Mesothelial cell of epicardium (in vitro differentiated cells): ENCODE data around the gene SH3D19. TPM values are rescaled to one million over a fixed set of nuclear protein-coding genes. Genes with fewer than 3 reads are reported as not detected.

Source experiments
- DNase-seq, 2 experiments: peaks; one replicate each; pipeline ENCODE4 v3.0.0; 2021; ENCODE audit warnings: low spot score in 2 of 2; ENCODE audit not compliant: unreplicated experiment in 2 of 2
- H3K27ac Mint-ChIP-seq: 2 replicates; pipeline ENCODE4 v1.8.0; 2021; ENCODE audit warnings: mixed read lengths
- H3K27me3 Mint-ChIP-seq: 2 replicates; pipeline ENCODE4 v1.8.0; 2021; ENCODE audit warnings: low read depth, mixed read lengths
- H3K36me3 Mint-ChIP-seq: 2 replicates; pipeline ENCODE4 v1.8.0; 2021; ENCODE audit warnings: mixed read lengths
- H3K4me1 Mint-ChIP-seq: 2 replicates; pipeline ENCODE4 v1.8.0; 2021; ENCODE audit warnings: mixed read lengths
- H3K4me3 Mint-ChIP-seq: 2 replicates; pipeline ENCODE4 v1.8.0; 2021; ENCODE audit warnings: mild to moderate bottlenecking, moderate library complexity, mixed read lengths
- H3K9me3 Mint-ChIP-seq: 2 replicates; pipeline ENCODE4 v1.8.0; 2021; ENCODE audit warnings: mixed read lengths
- total RNA-seq: library from RNA; stranded (reverse); gene quantifications from 3 replicates; pipeline ENCODE4 v1.2.1, GENCODE V29; 2021
- TF ChIP-seq, protein P1 (sequence below): fragments of 200-600 bp; sonication (generic); IDR thresholded peaks from one replicate; pipeline ENCODE4 v1.5.0; 2021; ENCODE audit warnings: antibody characterized with exemption; ENCODE audit not compliant: unreplicated experiment

Gene SH3D19
- total RNA-seq, 1 donor from 2014 or later: 39.3 TPM

DNA sequence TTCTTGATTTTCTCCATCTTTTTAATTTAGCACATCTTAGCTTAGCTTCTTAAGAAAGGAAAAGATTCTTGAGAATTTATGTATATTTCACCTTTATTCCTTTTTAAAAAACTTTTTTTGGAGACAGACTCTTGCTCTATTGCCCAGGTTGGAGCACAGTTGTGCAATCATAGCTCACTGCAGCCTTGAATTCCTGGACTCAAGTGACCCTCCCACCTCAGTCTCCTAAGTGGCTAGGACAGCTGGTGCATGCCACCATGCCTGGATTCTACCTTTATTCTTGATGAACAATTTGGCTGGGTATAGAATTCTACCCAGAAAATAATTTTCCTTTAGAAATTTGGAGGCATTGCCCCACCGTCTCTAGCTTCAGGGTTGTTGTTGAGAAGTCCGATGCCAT, 19.5 kb upstream of the SH3D19 start:
- H3K9me3 Mint-ChIP-seq: peaks cover 8% of the 10 kb centered on the region
- no peaks in the 10 kb centered on the region for H3K27me3 Mint-ChIP-seq
- H3K36me3 Mint-ChIP-seq: no peaks in the 10 kb centered on the region
- H3K27ac Mint-ChIP-seq: no peak overlapping the region
- peaks cover 2% of the 10 kb centered on the region for H3K4me1 Mint-ChIP-seq
- no peak for DNase-seq
- H3K4me3 Mint-ChIP-seq: no peak overlapping the region
- TF ChIP-seq, protein P1, sequence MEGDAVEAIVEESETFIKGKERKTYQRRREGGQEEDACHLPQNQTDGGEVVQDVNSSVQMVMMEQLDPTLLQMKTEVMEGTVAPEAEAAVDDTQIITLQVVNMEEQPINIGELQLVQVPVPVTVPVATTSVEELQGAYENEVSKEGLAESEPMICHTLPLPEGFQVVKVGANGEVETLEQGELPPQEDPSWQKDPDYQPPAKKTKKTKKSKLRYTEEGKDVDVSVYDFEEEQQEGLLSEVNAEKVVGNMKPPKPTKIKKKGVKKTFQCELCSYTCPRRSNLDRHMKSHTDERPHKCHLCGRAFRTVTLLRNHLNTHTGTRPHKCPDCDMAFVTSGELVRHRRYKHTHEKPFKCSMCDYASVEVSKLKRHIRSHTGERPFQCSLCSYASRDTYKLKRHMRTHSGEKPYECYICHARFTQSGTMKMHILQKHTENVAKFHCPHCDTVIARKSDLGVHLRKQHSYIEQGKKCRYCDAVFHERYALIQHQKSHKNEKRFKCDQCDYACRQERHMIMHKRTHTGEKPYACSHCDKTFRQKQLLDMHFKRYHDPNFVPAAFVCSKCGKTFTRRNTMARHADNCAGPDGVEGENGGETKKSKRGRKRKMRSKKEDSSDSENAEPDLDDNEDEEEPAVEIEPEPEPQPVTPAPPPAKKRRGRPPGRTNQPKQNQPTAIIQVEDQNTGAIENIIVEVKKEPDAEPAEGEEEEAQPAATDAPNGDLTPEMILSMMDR: no peak

- Mint-ChIP-seq H3K36me3 (no peaks in the 10 kb centered on the region), H3K27ac (no peak overlapping the region), H3K4me3 (no peak overlapping the region), H3K9me3 (peaks cover 8% of the 10 kb centered on the region), H3K4me1 (peaks cover under 1% of the 10 kb centered on the region), H3K27me3 (no peaks in the 10 kb centered on the region)
- TF ChIP-seq, protein P1: no peak
- no peak for DNase-seq
Observed at GRCh38 chr4:151340751-151341385, 15.5 kb upstream of the SH3D19 start.

- DNase-seq: no peak
- Mint-ChIP-seq H3K4me3 (no peak overlapping the region), H3K36me3 (no peaks in the 10 kb centered on the region), H3K27ac (no peak overlapping the region), H3K4me1 (no peaks in the 10 kb centered on the region), H3K27me3 (no peaks in the 10 kb centered on the region), H3K9me3 (no peaks in the 10 kb centered on the region)
- TF ChIP-seq, protein P1: no peak
Observed at GRCh38 chr4:151339467-151339866, 14.1 kb upstream of the SH3D19 start.

DNA sequence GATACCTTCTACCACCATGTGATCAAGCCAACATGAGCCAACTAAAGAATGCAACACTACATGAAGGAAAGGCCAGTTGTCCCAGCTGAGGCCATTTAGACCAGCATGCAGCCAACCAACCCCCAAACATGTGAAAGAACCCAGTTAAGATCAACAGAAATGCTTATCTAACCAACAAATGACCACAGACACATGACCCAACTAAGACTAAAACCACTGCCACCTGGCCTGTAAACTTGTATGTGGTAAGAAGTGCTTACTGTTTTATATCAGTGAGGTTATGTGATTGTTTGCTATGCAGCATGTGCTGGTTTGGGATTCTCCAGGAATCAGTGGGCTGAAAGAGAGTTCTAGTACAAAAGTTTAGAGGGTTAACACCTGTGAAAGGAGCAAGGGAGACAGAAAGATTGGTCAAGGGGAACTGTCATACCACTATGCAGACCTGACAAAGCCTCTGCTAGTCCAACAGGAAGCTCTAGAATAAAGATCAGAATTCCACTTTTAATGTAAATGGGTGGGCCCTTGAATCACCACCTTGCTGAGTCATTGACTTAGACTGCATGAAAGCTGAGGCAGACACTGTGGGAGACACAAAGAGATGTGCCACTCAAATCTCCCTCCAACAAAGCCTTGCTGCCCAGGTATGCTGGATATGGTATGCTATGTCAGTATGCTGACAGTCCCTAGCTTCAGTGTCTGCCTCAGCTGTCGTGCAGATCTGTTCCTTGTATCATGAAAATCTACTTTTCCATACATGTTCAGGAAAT, 6.1 kb upstream of the SH3D19 start:
- Mint-ChIP-seq H3K27me3 (no peaks in the 10 kb centered on the region), H3K9me3 (peaks cover 5% of the 10 kb centered on the region), H3K27ac (no peak overlapping the region), H3K36me3 (no peaks in the 10 kb centered on the region), H3K4me3 (no peak overlapping the region), H3K4me1 (no peaks in the 10 kb centered on the region)
- TF ChIP-seq, protein P1: no peak
- DNase-seq: no peak

DNA sequence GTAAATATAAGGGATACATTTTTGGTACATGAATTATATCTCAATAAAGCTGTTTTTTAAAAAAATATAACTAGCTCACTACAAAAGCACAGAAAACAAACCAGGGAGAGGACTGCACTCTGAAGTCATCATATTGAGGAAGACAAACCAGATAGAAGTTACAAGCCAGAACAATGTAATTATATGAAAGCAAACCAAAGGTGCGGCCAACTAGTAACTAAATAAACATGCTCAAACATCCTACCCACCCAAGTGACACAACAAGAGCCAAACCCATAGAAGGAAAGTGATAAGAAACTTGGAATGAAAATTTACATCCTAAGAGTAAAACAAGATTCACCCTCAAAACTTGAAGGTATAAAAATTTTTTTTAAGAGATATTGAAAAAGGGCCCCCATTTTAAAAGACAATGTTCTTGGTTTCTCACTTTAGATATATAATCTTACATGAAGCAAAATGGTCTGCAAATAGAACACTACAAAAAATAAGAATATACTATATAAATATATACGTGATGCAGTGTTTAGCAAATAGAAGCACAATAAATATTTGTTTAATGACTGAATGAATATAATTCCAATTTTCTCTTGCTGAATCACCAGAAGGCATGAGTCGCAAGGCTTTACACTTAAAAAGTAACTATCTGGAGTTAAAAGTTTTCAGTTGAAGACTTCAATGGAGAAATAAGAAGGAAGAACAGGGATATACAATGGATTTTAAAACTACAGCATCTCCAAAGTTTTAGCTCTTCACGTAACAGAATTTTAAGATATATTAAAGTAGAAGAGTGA, 4.0 kb upstream of the SH3D19 start:
- no peak for DNase-seq
- Mint-ChIP-seq H3K4me3 (no peak overlapping the region), H3K9me3 (peaks cover 5% of the 10 kb centered on the region), H3K36me3 (no peaks in the 10 kb centered on the region), H3K27ac (no peak overlapping the region), H3K4me1 (peaks cover 8% of the 10 kb centered on the region), H3K27me3 (no peaks in the 10 kb centered on the region)
- TF ChIP-seq, protein P1: no peak
